HG03095 (cell line): Measurements from ENCODE around the gene RPL29.

ENCODE experiments used
- ATAC-seq: cut with Tn5 transposase; IDR thresholded peaks from one replicate; pipeline ENCODE4 v1.9.1; 2021; ENCODE audit warnings: moderate library complexity; ENCODE audit not compliant: unreplicated experiment

Gene RPL29

GRCh38 chr3:51948016-51948580 lies 47.6 kb downstream of the RPL29 start:
- ATAC-seq: no peak

- no peak for ATAC-seq
These were observed 48.3 kb downstream of the RPL29 start for GRCh38 chr3:51947215-51947900.

GRCh38 chr3:51946796-51947195 lies 48.9 kb downstream of the RPL29 start:
- ATAC-seq: no peak

- ATAC-seq: no peak
These were observed 49.6 kb downstream of the RPL29 start for GRCh38 chr3:51945926-51946705.

GRCh38 chr3:51945031-51945840 lies 50.5 kb downstream of the RPL29 start:
- ATAC-seq: no peak

- ATAC-seq: no peak
These were observed 51.2 kb downstream of the RPL29 start for GRCh38 chr3:51944451-51945021.
